GM13976 (cell line): ENCODE results near the gene TOPORS.
A peak's percentile ranks its signal among the peaks of the same experiment; 100 is the strongest.

ENCODE experiments used
- DNase-seq: peaks from one replicate; pipeline ENCODE4 v3.0.0; 2012; ENCODE audit warnings: low spot score
- in situ Hi-C: fragments of 300-500 bp; cut with MboI; formaldehyde crosslinking; loops from one replicate; pipeline ENCODE4 v1.12.0; 2022; ENCODE audit warnings: low sequenced_read_pairs, mixed read lengths, inconsistent platforms; ENCODE audit not compliant: unreplicated experiment
- TF ChIP-seq, protein P1 (sequence below): IDR thresholded peaks from 2 replicates; pipeline ENCODE4 v1.5.1; 2012; ENCODE audit warnings: borderline replicate concordance, mild to moderate bottlenecking; ENCODE audit not compliant: insufficient read depth; ENCODE audit errors: extremely low read depth, missing control alignments, control extremely low read depth

The TOPORS gene

DNA sequence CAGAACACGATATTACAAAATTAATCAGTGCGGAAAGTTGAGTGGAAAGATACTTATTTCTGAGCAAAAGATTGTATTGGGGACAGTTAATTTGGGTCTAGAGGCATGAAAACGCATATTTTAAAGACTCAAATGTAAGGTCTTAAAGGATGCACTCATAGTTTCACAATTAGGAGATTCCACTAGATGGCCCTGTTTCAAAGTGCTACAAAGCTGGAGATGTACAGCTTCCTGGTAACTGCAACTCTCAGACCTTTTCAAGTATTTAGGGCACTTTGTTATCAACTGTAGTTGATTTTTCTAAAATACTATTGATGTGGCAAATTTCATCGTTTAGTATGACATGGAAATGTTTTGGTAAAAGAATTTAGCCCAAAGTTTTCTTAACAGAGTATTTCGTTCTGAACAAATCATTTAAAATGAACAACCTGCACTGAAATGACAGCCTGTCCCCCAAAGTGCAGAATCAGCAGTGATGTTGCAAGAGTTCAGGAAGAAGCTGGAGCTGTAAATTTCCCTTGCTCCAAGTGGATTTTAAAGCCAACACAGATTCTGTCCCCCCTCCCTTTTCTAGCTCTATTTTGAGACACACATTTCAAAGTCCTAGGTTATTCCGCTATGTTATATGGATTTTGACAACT, 36.8 kb upstream of the TOPORS start:
- DNase-seq, result peak; percentile 49
- in situ Hi-C loops, result no loop called here
- TF ChIP-seq, protein P1, sequence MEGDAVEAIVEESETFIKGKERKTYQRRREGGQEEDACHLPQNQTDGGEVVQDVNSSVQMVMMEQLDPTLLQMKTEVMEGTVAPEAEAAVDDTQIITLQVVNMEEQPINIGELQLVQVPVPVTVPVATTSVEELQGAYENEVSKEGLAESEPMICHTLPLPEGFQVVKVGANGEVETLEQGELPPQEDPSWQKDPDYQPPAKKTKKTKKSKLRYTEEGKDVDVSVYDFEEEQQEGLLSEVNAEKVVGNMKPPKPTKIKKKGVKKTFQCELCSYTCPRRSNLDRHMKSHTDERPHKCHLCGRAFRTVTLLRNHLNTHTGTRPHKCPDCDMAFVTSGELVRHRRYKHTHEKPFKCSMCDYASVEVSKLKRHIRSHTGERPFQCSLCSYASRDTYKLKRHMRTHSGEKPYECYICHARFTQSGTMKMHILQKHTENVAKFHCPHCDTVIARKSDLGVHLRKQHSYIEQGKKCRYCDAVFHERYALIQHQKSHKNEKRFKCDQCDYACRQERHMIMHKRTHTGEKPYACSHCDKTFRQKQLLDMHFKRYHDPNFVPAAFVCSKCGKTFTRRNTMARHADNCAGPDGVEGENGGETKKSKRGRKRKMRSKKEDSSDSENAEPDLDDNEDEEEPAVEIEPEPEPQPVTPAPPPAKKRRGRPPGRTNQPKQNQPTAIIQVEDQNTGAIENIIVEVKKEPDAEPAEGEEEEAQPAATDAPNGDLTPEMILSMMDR, result peak; percentile 37

DNA sequence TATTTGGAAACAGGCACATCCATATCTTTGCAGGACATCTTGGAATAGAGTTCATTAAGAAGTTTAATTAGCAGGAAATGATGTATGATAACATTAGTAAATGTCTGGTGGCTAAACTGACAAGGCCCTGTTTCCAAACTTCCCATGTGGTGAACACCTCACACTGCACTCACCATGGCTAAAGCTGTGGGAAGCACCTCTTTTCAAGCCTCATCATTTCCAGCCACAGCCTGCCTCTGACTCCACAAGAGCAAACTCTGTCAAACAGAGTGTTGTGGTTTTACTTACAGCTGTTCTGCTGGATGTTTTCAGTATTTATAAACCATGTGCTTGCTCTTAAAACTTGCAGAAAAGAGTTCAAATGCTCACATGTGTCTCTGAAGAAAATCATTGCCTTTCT, 35.5 kb upstream of the TOPORS start:
- DNase-seq, result no peak
- TF ChIP-seq, protein P1, result no peak
- in situ Hi-C loops, result no loop called here

DNA sequence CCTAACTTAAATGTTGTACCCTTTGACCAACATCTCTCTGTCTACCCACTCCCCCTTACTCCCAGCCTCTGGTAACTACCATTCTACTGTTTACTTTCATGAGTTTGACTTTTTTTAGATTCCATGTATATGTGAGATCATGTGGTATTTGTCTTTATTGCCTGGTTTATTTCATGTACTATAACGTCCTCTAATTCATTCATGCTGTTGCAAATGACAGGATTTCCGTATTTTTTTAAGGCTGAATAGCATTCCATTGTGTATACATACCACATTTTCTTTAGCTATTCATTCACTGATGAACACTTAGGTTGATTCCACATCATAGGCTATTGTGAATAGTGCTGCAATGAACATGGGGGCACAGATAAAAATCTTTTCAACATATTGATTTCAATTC, 32.4 kb upstream of the TOPORS start:
- DNase-seq, result no peak
- in situ Hi-C loops, result loop anchor here (5.0 kb wide), 1 partner anchor 383 kb away; no protein-coding TSS in a partner anchor
- TF ChIP-seq, protein P1, result no peak

DNA sequence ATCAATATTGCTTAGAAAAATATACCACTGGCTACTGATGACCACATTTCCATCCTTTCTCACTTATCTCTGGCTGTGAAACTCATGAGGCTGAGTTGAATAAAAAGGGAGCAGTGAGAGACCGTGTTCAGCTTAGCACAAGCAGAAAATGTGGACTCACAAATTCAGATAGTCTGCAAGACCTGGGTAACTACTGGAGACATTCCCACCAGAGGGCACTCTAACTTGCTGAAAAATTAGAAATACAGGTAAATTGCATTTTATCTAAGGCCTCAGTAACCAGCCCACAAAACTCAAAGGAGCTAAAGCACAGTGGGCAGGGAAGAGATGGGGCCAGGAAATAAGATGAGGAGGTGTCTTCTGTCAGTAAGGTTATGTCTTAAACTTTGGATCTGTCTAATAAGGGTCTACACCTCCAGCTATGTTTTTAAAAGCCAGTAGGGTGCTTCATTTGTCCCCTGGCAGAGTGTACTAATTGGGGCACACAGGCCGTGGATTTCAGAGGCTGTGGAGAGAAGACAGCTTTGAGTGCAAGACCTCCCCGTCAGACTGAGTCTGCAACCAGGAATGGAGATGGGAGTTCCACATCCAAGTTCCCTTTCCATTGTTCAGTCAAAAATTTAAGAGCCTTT, 29.2 kb upstream of the TOPORS start:
- in situ Hi-C loops, result loop anchor here (5.0 kb wide), 1 partner anchor 386 kb away; no protein-coding TSS in a partner anchor
- TF ChIP-seq, protein P1, result peak; percentile 65
- DNase-seq, result peak; percentile 59

DNA sequence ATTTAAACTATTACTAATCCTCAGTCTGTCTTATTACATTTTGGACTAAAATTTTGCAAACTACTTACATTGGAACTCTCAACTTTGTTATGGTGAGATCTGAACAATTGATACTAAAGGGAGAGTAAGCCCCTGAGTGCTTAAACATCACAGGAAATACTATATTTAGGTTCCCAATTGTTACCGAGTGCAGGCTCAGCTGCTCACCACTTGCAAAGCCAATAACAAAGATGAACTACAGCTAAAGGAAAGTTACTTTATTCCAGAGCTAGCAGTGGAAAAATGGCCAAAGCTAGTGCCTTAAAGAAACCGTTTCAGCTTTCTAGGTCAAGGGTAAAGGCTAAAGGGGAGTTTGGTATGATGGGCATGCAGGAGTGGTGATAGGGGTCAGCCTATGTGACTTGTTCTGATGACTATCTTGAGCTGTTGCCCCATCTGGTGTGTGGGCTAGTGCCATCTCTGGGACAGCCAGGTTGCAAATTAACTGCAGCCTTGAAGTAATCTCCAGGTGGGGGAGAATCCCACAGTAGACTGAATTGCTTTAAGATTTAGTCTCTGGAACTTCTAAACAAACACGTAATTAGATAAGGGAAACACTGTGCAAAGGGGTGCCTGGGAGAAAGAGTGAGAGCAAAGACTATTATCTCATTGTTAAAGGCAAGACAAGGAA, 28.4 kb upstream of the TOPORS start:
- TF ChIP-seq, protein P1, result no peak
- in situ Hi-C loops, result loop anchor here (5.0 kb wide), 1 partner anchor 387 kb away; no protein-coding TSS in a partner anchor
- no peak for DNase-seq

- peak; percentile 46 for DNase-seq
- in situ Hi-C loops, result loop anchor here (5.0 kb wide), 2 partner anchors 198 to 387 kb away; partner anchors contain the start of gene ACO1
- TF ChIP-seq, protein P1, result peak; percentile 92
Measured at GRCh38 chr9:32579706-32580331, 27.4 kb upstream of the TOPORS start.
